Measurements from ENCODE around the gene ABCB9.

DNA sequence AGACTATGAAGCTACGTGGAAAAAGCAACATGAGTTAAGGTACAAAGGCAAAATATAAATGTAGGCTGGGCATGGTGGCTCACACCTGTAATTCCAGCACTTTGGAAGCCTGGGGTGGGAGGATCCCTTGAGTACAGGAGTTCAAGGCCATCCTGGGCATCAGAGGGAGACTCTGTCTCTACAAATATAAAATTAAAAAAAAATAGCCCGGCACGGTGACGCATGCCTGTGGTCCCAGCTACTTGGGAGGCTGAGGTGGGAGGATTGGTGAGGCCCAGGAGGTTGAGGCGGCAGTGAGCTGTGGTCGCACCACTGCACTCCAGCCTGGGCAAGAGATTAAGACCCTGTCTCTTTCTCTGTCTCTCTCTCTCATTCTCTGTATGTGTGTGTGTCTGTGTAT lies 66.4 kb downstream of the ABCB9 start:
- TF ChIP-seq, protein P1, sequence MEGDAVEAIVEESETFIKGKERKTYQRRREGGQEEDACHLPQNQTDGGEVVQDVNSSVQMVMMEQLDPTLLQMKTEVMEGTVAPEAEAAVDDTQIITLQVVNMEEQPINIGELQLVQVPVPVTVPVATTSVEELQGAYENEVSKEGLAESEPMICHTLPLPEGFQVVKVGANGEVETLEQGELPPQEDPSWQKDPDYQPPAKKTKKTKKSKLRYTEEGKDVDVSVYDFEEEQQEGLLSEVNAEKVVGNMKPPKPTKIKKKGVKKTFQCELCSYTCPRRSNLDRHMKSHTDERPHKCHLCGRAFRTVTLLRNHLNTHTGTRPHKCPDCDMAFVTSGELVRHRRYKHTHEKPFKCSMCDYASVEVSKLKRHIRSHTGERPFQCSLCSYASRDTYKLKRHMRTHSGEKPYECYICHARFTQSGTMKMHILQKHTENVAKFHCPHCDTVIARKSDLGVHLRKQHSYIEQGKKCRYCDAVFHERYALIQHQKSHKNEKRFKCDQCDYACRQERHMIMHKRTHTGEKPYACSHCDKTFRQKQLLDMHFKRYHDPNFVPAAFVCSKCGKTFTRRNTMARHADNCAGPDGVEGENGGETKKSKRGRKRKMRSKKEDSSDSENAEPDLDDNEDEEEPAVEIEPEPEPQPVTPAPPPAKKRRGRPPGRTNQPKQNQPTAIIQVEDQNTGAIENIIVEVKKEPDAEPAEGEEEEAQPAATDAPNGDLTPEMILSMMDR (conservative IDR thresholded peaks at IDR 0.05; ENCODE audit: low read depth, low read length): no peak
- TF ChIP-seq EZH2 (IDR thresholded peaks at IDR 0.05; ENCODE audit: low read length, unreplicated experiment) (no peak), EZH2phosphoT487 (IDR thresholded peaks at IDR 0.05; ENCODE audit: borderline replicate concordance, low read length) (no peak)
